ENCODE measurements around the gene NF1. TPM values are rescaled to one million over a fixed set of nuclear protein-coding genes. Genes with fewer than 3 reads are reported as not detected.

The NF1 gene
- polyA plus RNA-seq, 1 of the 3 experiments (the other 2 are of a cell fraction): 19.6 TPM

- no peak for TF ChIP-seq GATA2 (CRISPR knock-in tag; IDR thresholded peaks at IDR 0.05)
Measured at GRCh38 chr17:31364012-31364411, 269.2 kb downstream of the NF1 start (continued).

- no peak for TF ChIP-seq SIN3A (IDR thresholded peaks at IDR 0.05; ENCODE audit: borderline replicate concordance, low read depth, low read length)
- no peak for TF ChIP-seq YY1 (IDR thresholded peaks at IDR 0.05; ENCODE audit: low read depth)
- TF ChIP-seq TEAD4 (IDR thresholded peaks at IDR 0.05; ENCODE audit: borderline replicate concordance, insufficient read depth): no peak
- TF ChIP-seq MXI1 (IDR thresholded peaks at IDR 0.05; ENCODE audit: low read depth, low read length): no peak
- no peak for TF ChIP-seq RFX5 (IDR thresholded peaks at IDR 0.05; ENCODE audit: low read length)
- TF ChIP-seq NRF1 (IDR thresholded peaks at IDR 0.05; ENCODE audit: low read depth, low read length): no peak
- TF ChIP-seq TAF1 (IDR thresholded peaks at IDR 0.05; ENCODE audit: borderline replicate concordance, low read depth, low read length): no peak
- no peak for TF ChIP-seq ZBTB33 (IDR thresholded peaks at IDR 0.05; ENCODE audit: borderline replicate concordance, low read depth)
- TF ChIP-seq RCOR1 (IDR thresholded peaks at IDR 0.05; ENCODE audit: low read length): no peak
- no peak for TF ChIP-seq ELF1 (IDR thresholded peaks at IDR 0.05)
- TF ChIP-seq USF1 (IDR thresholded peaks at IDR 0.05; ENCODE audit: borderline replicate concordance, low read depth): no peak
- TF ChIP-seq PBX3 (IDR thresholded peaks at IDR 0.05): no peak
- no peak for TF ChIP-seq NFIC (IDR thresholded peaks at IDR 0.05; ENCODE audit: borderline replicate concordance)
- TF ChIP-seq CHD2 (IDR thresholded peaks at IDR 0.05; ENCODE audit: low read length, partially characterized antibody): no peak
- TF ChIP-seq RAD21 (IDR thresholded peaks at IDR 0.05; ENCODE audit: low read length): no peak
- no peak for TF ChIP-seq SMC3 (IDR thresholded peaks at IDR 0.05; ENCODE audit: low read depth, low read length)
- no peak for TF ChIP-seq MAX (IDR thresholded peaks at IDR 0.05; ENCODE audit: low read depth)
Measured at GRCh38 chr17:31366088-31366487, 271.3 kb downstream of the NF1 start.

More at GRCh38 chr17:31366088-31366487, 271.3 kb downstream of the NF1 start:
- Histone ChIP-seq H3K79me2 (ENCODE audit: insufficient read depth) (peaks cover 8% of the 10 kb centered on the region; the same call in 1 of the 2 replicates), H3K27me3 (ENCODE audit: insufficient read depth) (no peaks in the 10 kb centered on the region), H3K4me3 (ENCODE audit: low read depth in 2 of 2, low read length in 1 of 2) (no peak overlapping the region), H3K4me2 (no peak overlapping the region), H2AFZ (ENCODE audit: low read depth) (no peak overlapping the region), H3K4me1 (ENCODE audit: control insufficient read depth in 1 of 2, insufficient read depth in 2 of 2, low read depth in 1 of 2, low read length in 1 of 2) (peaks cover 3 to 16% of the 10 kb centered on the region in 2 experiments; a peak in 2 of 4 replicates), H3K9me2 (no peaks in the 10 kb centered on the region; the same call in 1 of the 2 replicates), H3K27ac (ENCODE audit: low read depth in 2 of 2, low read length in 1 of 2) (no peak overlapping the region), H4K20me1 (ENCODE audit: insufficient read depth) (no peaks in the 10 kb centered on the region), H3K36me3 (replicated peaks in 1 of 2; ENCODE audit: control insufficient read depth in 1 of 2, insufficient read depth in 2 of 2, low read length in 1 of 2) (peaks cover 32 to 45% of the 10 kb centered on the region in 2 experiments), H3K9me3 (no peaks in the 10 kb centered on the region), H3F3A (replicated peaks; ENCODE audit: insufficient read depth) (peaks cover 10% of the 10 kb centered on the region), H3K9ac (no peak overlapping the region)
- POLR2A ChIA-PET: no interaction called here
- CTCF ChIA-PET: interaction anchor here (2.2 to 3.5 kb wide), 3 partner anchors 9 to 150 kb away, joined by 7 to 11 read pairs (median 8); no protein-coding TSS in a partner anchor
- no peak for DNase-seq
- WGBS (ENCODE audit: low lambda C conversion rate): 99% methylated on average over 4 of the region's 4 CpGs
